PFSK-1 (cell line): Measurements from ENCODE around the gene ZNF646.

Experiments used
- POLR2AphosphoS5 ChIP-seq: IDR thresholded peaks from 2 replicates; pipeline ENCODE4 v1.6.1; 2012; ENCODE audit warnings: low read depth, mild to moderate bottlenecking, control low read depth, low read length, moderate library complexity
- REST ChIP-seq, 2 experiments: IDR thresholded peaks; 2 replicates each; pipeline versions ENCODE4 v1.6.1 to v1.8.0; 2011 to 2012; ENCODE audit warnings: low read depth in 2 of 2, low read length in 2 of 2, control low read depth in 1 of 2, inconsistent platforms in 1 of 2, mild to moderate bottlenecking in 1 of 2, moderate library complexity in 1 of 2; ENCODE audit not compliant: insufficient read depth in 1 of 2
- TAF1 ChIP-seq: IDR thresholded peaks from 2 replicates; pipeline ENCODE4 v1.6.1; 2012; ENCODE audit warnings: low read length, control low read depth, borderline replicate concordance; ENCODE audit not compliant: insufficient read depth

GRCh38 chr16:31131841-31132271, 57.6 kb downstream of the ZNF646 start:
- no peak for TF ChIP-seq REST (IDR thresholded peaks at IDR 0.05; ENCODE audit: insufficient read depth in 1 of 2, low read depth in 2 of 2, low read length in 2 of 2)
- no peak for TF ChIP-seq TAF1
- TF ChIP-seq POLR2AphosphoS5, result no peak
